GM18907 (cell line): Measurements from ENCODE around the gene NTHL1.
A peak's percentile ranks its signal among the peaks of the same experiment; 100 is the strongest.

Experiments
- ATAC-seq: cut with Tn5 transposase; IDR thresholded peaks from one replicate; pipeline ENCODE4 v1.9.1; 2021; ENCODE audit warnings: mild to moderate bottlenecking, moderate library complexity; ENCODE audit not compliant: unreplicated experiment

Gene NTHL1

DNA sequence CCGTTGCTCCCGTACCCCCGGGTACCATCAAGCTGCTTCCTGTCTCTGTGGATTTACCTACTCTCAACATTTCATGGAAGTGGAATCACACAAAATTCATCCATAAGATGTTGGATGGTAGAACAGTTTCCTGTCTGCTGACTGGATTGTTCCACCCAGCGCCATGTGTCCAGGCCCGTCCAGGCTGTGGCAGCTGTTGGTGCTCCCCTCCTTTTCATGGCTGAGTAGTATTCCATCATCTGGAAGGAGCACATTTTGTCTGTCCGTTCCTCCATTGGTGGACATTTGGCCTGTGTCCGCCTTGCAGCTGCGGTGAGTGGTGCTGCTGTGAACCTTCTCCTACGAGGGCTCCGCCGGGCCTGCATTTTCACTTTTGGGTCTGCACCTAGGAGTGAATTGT lies 18.5 kb upstream of the NTHL1 start:
- no peak for ATAC-seq

DNA sequence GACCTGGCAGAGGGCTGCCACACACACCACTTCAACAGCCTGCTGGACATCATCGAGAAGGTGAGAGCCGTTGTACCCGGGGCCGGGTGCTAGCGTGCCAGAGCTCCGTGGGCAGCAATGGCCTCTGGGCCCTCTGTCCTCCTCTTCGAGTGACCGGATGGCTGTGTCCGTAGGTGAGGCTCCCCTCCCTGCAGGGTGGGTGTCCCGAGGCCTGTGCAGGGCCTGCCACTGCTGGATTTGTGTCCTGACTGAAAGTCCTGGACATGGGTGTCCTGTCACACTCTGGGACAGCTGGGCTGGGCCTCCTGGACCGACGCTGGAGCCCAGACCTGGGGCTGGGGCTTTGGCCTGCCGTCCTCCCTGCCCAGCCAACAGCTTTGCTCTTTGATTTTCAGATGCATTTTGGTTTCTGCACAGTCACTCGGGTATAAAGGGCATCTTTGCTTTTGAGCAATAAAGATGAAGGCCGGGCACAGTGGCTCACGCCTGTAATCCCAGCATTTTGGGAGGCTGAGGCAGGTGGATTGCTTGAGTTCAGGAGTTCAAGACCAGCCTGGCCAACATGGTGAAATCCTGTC lies 16.8 kb upstream of the NTHL1 start:
- no peak for ATAC-seq

DNA sequence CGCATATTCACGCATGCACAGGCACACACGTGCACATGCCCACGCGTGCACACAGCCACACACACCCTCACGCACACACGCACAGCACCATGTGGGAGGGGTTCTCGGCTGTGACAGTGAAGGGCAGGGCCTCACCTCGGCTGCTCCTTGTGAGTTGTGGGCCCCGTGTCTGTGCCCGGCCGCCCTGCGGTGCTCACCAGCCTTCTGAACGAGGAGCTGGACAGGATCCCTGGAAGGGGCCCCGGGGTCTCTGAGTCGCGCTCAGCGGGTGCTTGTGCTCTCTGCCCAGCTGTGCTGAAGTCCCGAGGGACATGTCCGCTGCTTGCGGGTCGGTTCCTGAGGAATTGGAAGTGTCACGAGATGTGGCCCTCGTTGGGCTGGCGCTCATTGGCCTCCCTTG lies 16.2 kb upstream of the NTHL1 start:
- ATAC-seq: no peak

DNA sequence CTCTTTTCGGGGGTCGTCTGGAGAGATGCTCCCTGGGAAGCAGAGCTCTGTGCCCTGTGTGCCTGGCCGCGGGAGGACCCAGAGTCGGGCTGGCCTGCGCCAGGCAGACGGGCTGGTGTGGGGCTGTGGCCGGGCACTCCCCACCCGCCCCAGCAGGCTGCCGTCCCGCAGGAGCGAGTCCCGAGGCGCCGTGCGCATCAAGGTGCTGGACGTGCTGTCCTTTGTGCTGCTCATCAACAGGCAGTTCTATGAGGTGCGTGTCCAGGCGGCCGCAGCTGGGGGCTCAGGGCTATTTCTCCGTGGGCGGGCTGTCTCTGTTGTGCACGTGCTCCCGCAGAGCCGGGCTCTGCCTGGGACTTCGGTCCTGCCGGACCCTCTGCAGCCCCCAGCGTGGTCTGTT lies 15.2 kb upstream of the NTHL1 start:
- no peak for ATAC-seq

DNA sequence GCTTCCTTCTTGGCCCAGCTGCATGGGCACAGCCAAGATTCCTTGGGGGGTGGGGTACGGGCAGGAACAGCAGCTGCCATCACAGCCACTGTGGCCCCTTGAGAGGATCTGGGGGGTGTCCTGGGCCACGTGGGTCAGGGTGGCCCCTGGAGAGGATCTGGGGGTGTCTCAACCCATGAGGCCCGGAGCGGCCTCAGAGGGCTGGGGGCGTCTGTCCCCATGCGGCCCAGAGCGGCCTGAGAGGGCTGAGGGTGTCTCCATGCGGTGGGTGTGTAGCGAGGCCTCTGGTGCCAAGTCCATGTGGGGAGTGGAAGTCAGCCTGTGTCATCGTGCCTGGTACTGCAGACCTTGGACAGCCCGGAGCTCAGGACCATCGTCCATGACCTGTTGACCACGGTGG lies 13.9 kb upstream of the NTHL1 start:
- no peak for ATAC-seq

DNA sequence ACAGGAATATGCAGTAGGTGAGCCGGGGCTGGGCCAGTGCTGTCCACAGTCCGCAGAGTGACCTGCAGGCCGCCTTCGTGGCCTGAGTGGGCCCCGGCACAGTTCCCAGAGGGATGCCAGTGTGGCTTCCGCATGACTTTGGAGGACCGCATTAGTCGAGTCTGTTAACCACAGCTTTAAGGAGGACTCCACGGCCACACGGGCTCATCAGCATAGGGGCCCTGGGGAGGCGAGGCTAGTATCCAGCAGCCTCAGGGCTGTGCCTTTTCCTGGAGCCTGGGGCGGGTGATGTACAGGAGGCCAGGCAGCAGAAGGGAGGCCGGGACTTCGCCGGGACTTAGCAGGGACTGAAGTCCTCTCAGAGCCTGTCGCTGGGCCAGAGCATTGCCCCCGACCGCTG lies 13.4 kb upstream of the NTHL1 start:
- ATAC-seq: no peak

DNA sequence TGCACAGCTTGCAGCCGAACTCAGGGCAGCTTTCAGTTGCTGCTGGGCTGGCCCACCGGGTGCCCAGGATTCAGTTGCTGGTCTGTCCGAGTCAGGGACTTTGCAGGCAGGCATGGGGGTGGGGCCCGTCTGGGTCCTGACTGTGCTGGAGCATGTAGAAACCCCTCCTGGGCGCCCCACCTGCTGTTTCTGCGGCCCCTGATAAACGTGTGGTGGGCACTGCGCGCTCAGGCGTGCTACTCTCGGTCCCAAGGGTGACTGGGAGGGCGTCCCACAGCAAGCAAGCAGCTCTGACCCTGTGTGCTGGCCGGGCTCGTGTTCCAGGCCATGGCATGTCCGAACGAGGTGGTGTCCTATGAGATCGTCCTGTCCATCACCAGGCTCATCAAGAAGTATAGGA lies 12.7 kb upstream of the NTHL1 start:
- no peak for ATAC-seq

DNA sequence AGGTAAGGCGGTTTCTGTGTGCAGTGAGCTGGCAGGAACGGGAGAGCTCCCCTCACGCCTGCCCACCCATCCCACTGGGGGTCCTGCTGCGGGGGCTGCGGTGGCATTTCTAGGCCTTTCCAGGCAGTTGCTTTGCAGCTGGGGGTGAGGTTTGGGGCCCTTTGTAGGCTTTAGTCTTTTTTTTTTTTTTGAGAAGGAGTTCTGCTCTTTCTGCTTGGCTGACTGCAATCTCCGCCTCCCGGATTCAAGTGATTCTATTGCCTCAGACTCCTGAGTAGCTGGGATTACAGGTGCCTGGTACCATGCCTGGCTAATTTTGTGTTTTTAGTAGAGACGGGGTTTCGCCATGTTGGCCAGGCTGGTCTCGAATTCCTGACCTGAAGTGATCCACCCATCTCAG lies 11.2 kb upstream of the NTHL1 start:
- ATAC-seq: no peak

DNA sequence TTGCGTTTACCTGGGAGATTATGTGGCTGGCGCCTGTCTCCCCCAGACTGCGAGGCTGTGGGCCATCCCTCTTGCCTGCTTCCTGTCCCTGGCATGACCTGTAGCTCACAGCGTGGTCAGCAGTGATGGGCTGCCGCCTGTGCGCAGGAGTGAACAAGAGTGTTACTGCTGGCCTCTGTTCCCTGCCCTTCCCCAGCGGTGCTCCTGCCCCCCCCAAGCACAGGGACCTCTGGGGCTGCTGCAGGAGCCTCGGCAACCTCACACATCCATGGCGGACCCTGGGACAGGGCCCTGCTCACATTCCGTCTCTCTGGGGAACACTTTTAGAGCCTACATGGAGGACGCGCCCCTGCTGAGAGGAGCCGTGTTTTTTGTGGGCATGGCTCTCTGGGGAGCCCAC lies 10.8 kb upstream of the NTHL1 start:
- ATAC-seq: no peak

DNA sequence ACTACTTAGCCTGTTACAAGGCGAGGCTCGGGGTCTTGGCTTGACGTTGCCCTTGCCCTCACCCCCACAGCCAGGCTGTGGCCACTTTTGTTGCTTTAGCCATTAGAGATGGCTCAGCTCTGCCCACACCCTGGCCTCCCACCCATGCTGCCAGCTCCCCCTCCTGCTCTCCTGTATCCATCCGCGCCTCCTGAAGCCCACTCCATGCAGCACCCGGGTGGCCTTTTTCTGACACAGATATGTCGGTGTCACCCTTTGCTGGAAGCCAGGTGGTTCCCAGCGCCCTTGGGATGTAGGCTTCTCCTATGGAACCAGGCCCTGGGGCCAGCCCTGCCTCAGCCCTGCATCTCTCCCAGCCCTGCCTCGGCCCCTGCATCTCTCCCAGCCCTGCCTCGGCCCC lies 9.8 kb upstream of the NTHL1 start:
- no peak for ATAC-seq

DNA sequence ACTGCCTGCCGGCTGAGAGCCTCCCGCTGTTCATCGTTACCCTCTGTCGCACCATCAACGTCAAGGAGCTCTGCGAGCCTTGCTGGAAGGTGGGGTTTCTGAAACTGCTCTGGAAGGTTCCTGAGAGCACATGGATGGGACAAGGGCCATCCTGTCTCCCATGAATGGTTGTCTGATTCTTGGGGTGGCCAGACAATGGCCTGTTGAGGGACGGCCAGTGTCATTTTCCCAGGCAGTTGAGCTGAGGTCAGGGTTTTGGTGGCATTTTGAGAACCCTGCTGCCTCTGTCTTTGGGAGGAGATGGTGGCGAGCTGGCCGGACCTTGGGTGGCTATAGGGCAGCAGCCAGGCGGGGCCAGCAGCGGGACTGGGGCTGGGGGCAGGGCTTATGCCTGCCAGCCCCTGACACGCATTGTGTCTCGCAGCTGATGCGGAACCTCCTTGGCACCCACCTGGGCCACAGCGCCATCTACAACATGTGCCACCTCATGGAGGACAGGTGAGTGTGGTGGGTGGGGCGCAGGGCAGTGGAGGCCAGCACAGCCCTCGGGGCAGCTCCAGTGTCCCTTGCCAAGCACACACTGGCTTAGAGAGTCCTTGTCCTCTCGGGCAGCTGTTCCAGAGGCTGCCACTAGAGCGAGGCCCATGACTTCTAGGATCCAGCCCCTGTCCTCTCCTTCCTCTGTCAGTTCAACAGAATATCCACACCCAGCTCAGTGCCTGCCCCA lies 9.2 kb upstream of the NTHL1 start:
- no peak for ATAC-seq

DNA sequence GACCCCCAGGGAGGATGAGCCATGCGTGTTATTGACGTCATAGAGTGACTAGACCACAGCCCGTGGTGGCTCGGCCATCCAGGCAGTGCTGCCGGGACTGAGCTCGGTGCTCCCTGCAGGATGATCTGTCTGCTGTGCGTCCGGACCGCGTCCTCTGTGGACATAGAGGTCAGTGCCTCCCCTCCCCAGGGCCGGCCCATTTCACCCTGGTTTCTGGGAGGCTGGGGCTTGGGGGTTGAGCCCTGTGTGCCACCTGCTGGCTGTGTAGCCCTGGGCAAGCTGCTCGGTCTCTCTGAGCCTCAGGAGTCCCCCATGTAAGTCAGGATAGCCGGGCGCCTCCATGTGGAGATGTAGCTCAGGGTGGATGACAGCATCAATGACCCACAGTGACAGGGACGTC lies 8.4 kb upstream of the NTHL1 start:
- ATAC-seq: no peak

DNA sequence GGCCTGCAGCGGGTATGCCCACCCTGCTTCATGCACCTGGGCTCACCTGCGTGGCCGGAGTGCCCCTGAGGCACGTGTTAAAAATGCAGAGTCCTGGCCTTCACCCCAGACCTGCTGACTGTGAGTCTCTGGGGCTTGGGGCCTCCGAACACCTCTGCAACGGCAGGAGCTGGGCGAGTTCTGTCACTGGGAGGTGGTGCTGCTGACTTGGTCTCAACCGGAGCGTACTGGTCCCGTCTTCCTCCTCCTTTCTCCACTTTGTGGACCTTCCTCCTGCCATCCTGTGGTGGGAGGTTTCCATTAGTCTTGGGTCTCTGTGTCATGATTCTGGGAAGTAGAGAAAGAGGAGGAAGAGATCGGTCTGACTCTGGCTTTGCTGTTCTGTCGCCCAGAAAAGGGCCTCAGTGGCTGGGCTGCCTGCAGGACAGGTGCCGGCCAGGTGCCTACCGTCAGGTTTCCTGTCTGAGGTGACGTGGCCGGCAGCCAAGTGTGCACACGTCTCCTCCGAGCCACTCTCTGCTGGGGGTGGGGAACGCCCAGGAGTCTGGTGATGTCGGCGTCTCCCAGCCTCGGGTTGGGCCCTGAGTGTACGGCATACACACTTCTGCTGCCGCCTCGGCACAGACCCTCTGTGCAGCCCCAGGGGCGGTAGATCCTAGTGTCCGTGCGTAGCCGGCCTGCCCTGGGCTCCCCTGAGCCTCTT lies 7.1 kb upstream of the NTHL1 start:
- ATAC-seq: no peak

DNA sequence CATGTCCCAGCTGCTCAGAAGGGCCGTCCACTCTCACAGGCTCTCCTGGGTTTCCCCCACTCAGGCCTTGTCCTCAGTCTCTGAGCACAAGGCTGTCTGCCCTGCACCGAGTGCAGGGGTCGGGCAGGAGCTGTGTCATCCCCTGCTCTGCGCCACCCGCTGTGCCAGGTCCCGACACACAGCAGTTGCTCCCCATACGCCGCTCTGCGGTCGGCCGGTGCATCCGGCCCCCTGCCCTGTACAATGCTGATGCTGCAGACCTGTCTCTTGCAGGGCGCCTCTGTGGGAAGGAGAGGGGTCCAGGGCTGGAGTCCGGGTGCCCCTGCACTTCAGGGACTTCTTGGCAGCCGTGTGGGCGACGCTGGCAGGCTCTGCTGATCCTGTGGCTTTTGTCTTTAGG lies 6.3 kb upstream of the NTHL1 start:
- ATAC-seq: no peak

DNA sequence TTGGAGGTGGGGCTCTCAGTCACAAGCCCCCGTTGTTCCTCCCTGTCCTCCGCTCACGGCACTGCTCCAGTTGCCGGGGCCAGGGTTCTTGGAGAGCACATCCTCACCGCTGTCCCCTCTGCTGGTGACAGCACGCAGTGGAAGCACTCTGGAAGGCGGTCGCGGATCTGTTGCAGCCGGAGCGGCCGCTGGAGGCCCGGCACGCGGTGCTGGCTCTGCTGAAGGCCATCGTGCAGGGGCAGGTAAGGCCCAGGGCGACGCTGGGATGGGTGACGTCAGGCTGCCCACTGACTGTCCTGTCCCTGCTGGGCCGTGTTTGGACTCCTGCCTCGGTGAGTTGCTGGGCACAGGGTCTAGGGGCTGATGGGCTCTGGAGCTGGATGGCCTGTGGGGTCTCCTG lies 5.6 kb upstream of the NTHL1 start:
- ATAC-seq: no peak

DNA sequence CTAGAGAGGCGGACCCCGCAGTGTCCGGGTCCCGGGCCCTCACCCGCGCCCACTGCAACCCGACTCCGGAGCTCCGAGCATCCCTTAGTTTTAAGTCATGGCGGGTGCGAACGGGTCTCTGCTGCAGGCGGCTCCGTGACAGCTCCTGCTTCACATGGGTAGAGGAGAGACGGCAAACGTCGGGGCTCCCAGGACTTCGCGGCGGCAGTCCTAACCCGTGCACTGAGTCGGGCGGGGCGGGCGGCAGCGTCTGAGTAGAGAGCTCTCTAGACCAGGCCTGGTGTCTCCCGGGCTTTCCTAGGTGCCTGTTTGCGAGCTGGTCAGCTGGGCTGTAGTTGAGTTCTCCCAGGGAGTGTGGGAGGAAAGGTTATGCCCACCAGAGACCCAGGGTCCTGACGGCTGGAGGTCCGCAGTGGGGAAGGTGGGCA lies 496 bp upstream of the NTHL1 start:
- ATAC-seq: no peak

DNA sequence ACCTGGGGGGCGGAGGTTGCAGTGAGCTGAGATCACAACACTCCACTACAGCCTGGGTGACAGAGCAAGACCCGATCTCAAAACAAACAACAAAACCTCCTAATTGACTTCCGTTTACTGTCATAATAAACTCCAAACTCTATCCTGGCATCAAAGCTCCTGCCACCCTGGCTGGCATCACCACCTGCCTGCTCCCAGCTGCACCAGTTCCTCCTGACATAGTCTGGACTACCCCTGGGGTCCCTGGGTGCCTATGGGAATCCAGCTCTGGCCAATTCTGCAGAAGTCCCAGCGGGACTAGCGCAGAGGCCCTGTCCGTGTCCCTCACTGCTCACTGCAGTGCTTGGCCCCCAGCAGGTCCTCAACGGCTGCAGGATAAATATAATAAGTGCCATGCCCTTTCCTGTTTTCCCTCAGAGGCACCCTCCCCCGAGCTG lies 723 bp downstream of the NTHL1 start:
- peak; percentile 3 for ATAC-seq

DNA sequence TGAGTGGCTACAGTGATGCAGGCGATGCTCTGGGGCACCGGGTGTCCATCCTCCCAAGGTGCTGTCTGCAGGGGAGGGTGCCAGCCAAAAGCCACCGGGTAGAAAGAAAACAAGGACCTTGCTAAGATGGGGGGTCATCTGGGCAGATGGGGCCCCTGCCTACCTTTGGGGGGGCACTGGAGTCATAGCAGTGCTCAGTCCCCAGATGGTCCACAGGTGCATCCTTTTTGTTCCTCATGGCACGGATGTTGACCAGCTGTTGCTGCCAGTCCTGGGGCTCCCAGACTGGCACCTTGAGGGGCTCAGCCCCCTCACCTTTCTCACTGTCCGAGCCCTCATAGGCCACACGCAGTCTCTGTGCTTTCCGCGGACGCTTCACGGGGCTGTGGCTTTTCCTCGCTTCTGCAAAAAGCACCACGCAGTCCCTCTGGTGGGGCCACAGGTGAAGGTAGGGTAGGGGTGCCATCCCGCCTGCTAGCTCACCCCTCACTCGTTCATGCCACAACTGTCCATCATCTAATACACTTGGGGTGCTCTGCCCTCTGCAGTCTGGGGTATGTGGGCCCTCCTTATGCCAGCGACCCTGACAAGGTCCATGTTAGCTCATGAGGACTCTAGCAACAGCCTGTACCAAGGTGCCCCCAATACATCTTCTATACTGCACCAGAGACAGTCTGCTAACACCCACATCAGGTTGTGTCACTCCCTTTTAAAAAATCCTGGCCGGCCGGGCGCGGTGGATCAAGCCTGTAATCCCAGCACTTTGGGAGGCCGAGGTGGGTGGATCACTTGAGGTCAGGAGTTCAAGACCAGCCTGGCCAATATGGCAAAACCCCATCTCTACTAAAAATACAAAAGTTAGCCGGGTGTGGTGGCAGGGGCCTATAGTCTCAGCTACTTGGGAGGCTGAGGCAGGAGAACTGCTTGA lies 1.4 kb downstream of the NTHL1 start:
- no peak for ATAC-seq

DNA sequence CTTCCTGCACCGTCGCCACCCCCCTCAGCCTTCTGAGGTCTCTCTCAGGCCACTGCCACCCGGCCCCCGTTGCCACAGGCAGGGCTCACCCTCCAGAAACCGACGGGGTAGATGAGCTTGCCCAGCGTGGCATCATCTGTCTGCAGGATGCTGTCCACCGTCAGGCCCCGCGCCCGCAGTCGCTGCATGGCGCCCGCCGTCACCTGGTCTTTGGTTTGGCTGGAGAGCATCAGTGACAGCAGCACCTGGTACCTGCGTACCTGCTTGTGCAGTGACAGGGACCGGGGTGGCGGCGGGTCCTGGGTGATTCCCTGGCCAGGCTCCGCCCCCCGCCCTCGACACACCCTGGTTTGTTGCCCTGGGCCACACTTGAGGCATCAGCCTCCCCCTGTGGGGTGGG lies 3.1 kb downstream of the NTHL1 start:
- ATAC-seq: no peak

DNA sequence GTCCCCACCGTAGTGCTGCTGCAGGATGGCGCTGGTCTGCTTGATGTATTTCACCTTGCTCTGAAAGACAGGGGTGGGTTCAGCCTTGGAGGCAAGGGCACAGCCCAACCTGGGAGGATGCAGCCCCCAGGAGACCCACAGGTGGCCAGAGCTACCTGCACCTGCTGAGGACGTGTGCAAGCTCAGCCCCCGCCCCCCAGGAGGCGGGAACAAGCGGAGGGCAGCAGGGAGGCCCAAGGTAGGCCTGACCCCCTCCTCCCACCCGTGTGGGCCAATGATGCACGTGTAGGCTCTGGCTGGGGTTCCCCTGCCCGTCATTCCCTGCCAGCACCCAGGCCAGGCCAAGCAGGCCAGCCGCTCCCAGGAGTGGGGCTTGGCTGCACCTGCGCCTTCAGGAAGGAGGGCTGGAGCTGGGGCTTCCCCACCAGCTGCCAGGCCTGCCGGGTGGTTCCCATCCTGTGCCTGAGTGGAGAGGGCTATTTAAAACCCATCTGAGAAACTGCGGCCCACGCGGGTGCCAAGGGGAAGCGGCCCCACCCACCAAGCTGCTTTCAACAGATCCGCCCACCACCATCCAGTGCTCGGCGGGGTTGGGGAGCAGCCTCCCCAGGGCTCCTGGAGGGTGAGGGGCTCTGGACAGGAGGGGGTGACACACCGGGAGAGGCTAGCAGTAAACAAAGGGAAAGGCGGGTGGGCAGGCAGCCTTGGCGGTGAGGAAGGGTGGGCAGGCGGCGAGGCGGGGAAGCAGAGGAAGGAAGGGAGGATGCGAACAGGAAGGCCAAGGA lies 3.8 kb downstream of the NTHL1 start:
- ATAC-seq: no peak
